ENCODE results near the gene CDRT4. TPM values are rescaled to one million over a fixed set of nuclear protein-coding genes. Genes with fewer than 3 reads are reported as not detected.

Gene CDRT4
- total and polyA plus RNA-seq, 2 experiments from 2014 or later = 6.5 to 13.0 TPM

DNA sequence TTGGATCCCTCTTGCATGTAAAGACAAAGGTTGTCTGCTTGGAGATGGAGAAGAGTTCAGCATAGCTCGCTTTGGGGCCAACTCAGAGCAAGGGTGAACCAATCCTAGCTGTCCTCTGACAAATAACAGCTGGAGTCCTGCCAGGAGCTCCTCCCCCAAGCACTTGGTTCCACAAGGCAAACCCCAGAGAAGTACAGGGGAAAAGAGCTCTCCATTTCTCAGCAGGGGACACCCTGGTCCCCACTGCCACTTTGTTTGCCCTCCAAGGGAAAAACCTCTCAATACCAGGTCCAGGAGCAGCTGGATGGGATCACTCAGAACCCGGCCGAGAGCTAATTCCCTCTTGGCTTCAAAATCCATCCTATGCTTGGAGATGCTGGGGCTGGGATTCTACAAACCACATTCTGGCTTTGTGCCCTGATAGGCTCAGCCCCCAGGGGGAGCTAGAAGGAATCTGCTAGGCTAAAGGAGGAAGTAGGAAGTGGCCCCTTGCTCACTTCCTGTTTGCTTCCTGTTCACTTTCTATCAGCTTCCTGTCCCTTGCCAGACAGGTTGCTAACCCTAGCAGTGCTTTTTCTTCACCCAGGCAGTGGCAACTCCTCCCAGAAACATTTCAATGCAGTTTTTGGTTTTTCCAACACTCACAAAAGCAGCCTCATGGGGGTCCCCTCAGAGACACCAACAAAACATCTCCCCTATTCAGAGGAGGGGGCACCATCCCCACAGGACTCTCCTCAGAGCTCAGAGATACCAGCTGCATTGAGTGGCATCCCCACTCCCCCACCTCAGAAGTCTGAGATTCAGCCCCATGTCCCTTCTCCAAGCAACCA, 30.7 kb downstream of the CDRT4 start:
- peaks cover 26% of the 10 kb centered on the region; the same call in 2 of the 3 replicates for H3K36me3 Mint-ChIP-seq (ENCODE audit: low read depth)
- Histone ChIP-seq H2AFZ (no peak overlapping the region), H4K20me1 (replicated peaks; ENCODE audit: insufficient read depth) (no peaks in the 10 kb centered on the region; the same call in 1 of the 2 replicates), H3K4me2 (no peak overlapping the region), H3K4me1 (ENCODE audit: insufficient read depth) (no peaks in the 10 kb centered on the region), H3K79me2 (replicated peaks; ENCODE audit: insufficient read depth) (no peaks in the 10 kb centered on the region), H3K9me2 (ENCODE audit: insufficient read depth) (no peaks in the 10 kb centered on the region), H3K4me3 (no peak overlapping the region), H3F3A (replicated peaks; ENCODE audit: low read depth) (no peaks in the 10 kb centered on the region), H3K27ac (ENCODE audit: low read depth) (no peak overlapping the region), H3K36me3 (ENCODE audit: insufficient read depth) (no peaks in the 10 kb centered on the region), H3K27me3 (ENCODE audit: insufficient read depth) (no peaks in the 10 kb centered on the region)
- TF ChIP-seq, protein P1, sequence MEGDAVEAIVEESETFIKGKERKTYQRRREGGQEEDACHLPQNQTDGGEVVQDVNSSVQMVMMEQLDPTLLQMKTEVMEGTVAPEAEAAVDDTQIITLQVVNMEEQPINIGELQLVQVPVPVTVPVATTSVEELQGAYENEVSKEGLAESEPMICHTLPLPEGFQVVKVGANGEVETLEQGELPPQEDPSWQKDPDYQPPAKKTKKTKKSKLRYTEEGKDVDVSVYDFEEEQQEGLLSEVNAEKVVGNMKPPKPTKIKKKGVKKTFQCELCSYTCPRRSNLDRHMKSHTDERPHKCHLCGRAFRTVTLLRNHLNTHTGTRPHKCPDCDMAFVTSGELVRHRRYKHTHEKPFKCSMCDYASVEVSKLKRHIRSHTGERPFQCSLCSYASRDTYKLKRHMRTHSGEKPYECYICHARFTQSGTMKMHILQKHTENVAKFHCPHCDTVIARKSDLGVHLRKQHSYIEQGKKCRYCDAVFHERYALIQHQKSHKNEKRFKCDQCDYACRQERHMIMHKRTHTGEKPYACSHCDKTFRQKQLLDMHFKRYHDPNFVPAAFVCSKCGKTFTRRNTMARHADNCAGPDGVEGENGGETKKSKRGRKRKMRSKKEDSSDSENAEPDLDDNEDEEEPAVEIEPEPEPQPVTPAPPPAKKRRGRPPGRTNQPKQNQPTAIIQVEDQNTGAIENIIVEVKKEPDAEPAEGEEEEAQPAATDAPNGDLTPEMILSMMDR (conservative IDR thresholded peaks at IDR 0.05; ENCODE audit: low read depth in 2 of 2) = peak; percentile 61 to 62
- no peak for TF ChIP-seq POLR2AphosphoS5 (IDR thresholded peaks at IDR 0.05; ENCODE audit: low read depth)
- ATAC-seq (peak; percentile 61), DNase-seq (ENCODE audit: low spot score) (peak; percentile 62)
- no peak overlapping the region for H3K27ac Mint-ChIP-seq
- peaks cover 3% of the 10 kb centered on the region; the same call in 2 of the 3 replicates for H3K4me1 Mint-ChIP-seq
- no peak overlapping the region for H3K4me3 Mint-ChIP-seq
- peaks cover 12% of the 10 kb centered on the region for H3K27me3 Mint-ChIP-seq (ENCODE audit: insufficient read depth, low read depth, poor library complexity)
- H3K9me3 Mint-ChIP-seq = no peaks in the 10 kb centered on the region

DNA sequence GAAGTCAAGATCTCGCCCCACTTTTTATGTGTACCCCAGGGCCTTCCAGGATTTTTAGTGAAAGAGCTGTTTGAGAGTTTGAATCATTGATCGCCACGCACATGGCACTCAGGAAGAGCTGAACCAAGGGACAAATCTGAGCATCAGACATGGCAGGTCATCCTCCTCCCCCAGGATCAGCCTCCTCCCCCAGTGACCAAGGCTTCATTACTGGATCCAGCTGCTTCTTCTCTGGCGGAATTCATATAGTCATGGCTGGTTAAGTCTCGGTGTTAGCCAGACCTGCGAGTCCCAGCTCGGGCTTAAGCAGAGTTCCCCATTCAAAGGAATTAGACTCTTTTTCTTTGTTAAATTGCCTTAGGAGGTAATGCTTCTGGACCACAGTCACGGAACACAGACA, 32.5 kb downstream of the CDRT4 start:
- ATAC-seq = no peak
- TF ChIP-seq EZH2 (IDR thresholded peaks at IDR 0.05; ENCODE audit: low read depth, unreplicated experiment) = no peak
- no peak for TF ChIP-seq ZNF114 (CRISPR knock-in tag; IDR thresholded peaks at IDR 0.05)
- no peak for TF ChIP-seq ZNF331 (CRISPR knock-in tag; IDR thresholded peaks at IDR 0.05; ENCODE audit: low read depth)
- no peaks in the 10 kb centered on the region for H3K79me2 ChIP-seq (replicated peaks; ENCODE audit: insufficient read depth)
- DNase-seq (ENCODE audit: low spot score) = no peak
- no peak overlapping the region for H3K27ac Mint-ChIP-seq
- no peaks in the 10 kb centered on the region; the same call in 1 of the 2 replicates for H4K20me1 ChIP-seq (replicated peaks; ENCODE audit: insufficient read depth)
- peaks cover 3% of the 10 kb centered on the region; the same call in 2 of the 3 replicates for H3K4me1 Mint-ChIP-seq
- H3K27me3 ChIP-seq (ENCODE audit: insufficient read depth) = no peaks in the 10 kb centered on the region
- H3K4me3 Mint-ChIP-seq = no peak overlapping the region
- no peaks in the 10 kb centered on the region for H3F3A ChIP-seq (replicated peaks; ENCODE audit: low read depth)
- no peak overlapping the region for H3K27ac ChIP-seq (ENCODE audit: low read depth)
- no peak overlapping the region for H3K4me2 ChIP-seq
- peaks cover 9% of the 10 kb centered on the region for H3K27me3 Mint-ChIP-seq (ENCODE audit: insufficient read depth, low read depth, poor library complexity)
- no peaks in the 10 kb centered on the region for H3K4me1 ChIP-seq (ENCODE audit: insufficient read depth)
- no peaks in the 10 kb centered on the region for H3K9me3 Mint-ChIP-seq
- H3K36me3 ChIP-seq (ENCODE audit: insufficient read depth) = no peaks in the 10 kb centered on the region
- no peaks in the 10 kb centered on the region for H3K9me2 ChIP-seq (ENCODE audit: insufficient read depth)
- peaks cover 23% of the 10 kb centered on the region; the same call in 2 of the 3 replicates for H3K36me3 Mint-ChIP-seq (ENCODE audit: low read depth)
- no peak overlapping the region for H2AFZ ChIP-seq
- no peak overlapping the region for H3K4me3 ChIP-seq

DNA sequence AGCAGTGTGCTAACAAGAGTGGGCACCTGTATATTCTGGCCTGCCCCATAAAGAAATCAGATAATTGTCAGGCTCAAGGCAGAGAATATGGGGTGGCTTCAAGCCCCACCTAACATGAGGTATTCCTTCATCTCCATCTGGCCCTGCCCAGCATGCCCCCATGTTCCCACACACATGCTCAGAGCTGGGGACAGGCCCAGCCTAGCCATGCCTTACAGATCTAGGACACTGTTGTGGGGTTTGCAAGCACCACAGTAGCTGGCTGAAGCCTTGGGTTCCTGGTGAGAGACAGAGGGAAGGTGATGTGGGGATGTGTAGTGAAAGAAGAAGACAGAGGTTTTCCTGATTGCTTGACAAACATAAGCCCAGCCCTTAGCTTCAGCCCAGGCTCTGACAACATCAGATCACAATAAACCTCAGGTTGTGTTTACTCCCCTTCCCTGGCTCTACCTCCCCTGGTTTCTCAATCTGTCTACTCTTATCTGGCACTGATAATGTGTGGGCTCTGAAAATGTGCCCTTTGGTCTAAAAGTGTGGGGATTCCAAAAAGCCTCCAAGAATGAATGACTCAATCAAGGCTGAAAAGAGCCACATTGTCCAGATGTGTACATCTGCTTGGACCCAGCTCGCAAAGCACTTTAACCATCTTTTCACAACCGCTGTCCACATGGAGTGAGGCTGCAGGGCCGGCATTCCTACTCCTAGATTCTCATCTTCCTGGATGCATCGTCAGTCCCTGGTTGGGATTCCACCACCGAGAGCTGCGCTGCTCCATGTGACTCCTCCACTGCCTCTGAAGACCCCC, 34.4 kb downstream of the CDRT4 start:
- peaks cover 9% of the 10 kb centered on the region for H3K27me3 Mint-ChIP-seq (ENCODE audit: insufficient read depth, low read depth, poor library complexity)
- Histone ChIP-seq H3K27ac (ENCODE audit: low read depth) (no peak overlapping the region), H3K4me3 (no peak overlapping the region), H3K79me2 (replicated peaks; ENCODE audit: insufficient read depth) (no peaks in the 10 kb centered on the region), H4K20me1 (replicated peaks; ENCODE audit: insufficient read depth) (no peaks in the 10 kb centered on the region; the same call in 1 of the 2 replicates), H3K9me2 (ENCODE audit: insufficient read depth) (peaks cover 6% of the 10 kb centered on the region; the same call in 1 of the 2 replicates), H3K4me1 (ENCODE audit: insufficient read depth) (no peaks in the 10 kb centered on the region), H2AFZ (no peak overlapping the region), H3K4me2 (no peak overlapping the region), H3F3A (replicated peaks; ENCODE audit: low read depth) (no peaks in the 10 kb centered on the region), H3K36me3 (ENCODE audit: insufficient read depth) (no peaks in the 10 kb centered on the region), H3K27me3 (ENCODE audit: insufficient read depth) (no peaks in the 10 kb centered on the region)
- H3K27ac Mint-ChIP-seq = no peak overlapping the region
- H3K4me3 Mint-ChIP-seq = no peak overlapping the region
- H3K36me3 Mint-ChIP-seq (ENCODE audit: low read depth) = peaks cover 12% of the 10 kb centered on the region; the same call in 2 of the 3 replicates
- DNase-seq (ENCODE audit: low spot score) (no peak), ATAC-seq (no peak)
- no peaks in the 10 kb centered on the region for H3K9me3 Mint-ChIP-seq
- peaks cover 3% of the 10 kb centered on the region; the same call in 2 of the 3 replicates for H3K4me1 Mint-ChIP-seq
- TF ChIP-seq EZH2phosphoT487 (IDR thresholded peaks at IDR 0.05; ENCODE audit: unreplicated experiment) (no peak), JUNB (IDR thresholded peaks at IDR 0.05; ENCODE audit: unreplicated experiment) (no peak), ZNF114 (CRISPR knock-in tag; IDR thresholded peaks at IDR 0.05) (no peak), STAT1 (IDR thresholded peaks at IDR 0.05; ENCODE audit: unreplicated experiment) (no peak), NANOG (IDR thresholded peaks at IDR 0.05; ENCODE audit: borderline replicate concordance) (no peak)
- TF ChIP-seq, protein P2, sequence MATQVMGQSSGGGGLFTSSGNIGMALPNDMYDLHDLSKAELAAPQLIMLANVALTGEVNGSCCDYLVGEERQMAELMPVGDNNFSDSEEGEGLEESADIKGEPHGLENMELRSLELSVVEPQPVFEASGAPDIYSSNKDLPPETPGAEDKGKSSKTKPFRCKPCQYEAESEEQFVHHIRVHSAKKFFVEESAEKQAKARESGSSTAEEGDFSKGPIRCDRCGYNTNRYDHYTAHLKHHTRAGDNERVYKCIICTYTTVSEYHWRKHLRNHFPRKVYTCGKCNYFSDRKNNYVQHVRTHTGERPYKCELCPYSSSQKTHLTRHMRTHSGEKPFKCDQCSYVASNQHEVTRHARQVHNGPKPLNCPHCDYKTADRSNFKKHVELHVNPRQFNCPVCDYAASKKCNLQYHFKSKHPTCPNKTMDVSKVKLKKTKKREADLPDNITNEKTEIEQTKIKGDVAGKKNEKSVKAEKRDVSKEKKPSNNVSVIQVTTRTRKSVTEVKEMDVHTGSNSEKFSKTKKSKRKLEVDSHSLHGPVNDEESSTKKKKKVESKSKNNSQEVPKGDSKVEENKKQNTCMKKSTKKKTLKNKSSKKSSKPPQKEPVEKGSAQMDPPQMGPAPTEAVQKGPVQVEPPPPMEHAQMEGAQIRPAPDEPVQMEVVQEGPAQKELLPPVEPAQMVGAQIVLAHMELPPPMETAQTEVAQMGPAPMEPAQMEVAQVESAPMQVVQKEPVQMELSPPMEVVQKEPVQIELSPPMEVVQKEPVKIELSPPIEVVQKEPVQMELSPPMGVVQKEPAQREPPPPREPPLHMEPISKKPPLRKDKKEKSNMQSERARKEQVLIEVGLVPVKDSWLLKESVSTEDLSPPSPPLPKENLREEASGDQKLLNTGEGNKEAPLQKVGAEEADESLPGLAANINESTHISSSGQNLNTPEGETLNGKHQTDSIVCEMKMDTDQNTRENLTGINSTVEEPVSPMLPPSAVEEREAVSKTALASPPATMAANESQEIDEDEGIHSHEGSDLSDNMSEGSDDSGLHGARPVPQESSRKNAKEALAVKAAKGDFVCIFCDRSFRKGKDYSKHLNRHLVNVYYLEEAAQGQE (IDR thresholded peaks at IDR 0.05; ENCODE audit: unreplicated experiment) = no peak
- TF ChIP-seq, protein P3, sequence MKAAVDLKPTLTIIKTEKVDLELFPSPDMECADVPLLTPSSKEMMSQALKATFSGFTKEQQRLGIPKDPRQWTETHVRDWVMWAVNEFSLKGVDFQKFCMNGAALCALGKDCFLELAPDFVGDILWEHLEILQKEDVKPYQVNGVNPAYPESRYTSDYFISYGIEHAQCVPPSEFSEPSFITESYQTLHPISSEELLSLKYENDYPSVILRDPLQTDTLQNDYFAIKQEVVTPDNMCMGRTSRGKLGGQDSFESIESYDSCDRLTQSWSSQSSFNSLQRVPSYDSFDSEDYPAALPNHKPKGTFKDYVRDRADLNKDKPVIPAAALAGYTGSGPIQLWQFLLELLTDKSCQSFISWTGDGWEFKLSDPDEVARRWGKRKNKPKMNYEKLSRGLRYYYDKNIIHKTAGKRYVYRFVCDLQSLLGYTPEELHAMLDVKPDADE (IDR thresholded peaks at IDR 0.05) = no peak

All from GM23338 (cell line).